Mucosa of stomach (tissue), 1 donor: ENCODE measurements around the gene SEMA3G.

ENCODE experiments used
- H3K27me3 ChIP-seq: one replicate; pipeline ENCODE4 v1.7.0; 2013; ENCODE audit warnings: mild to moderate bottlenecking, low read length; ENCODE audit not compliant: control insufficient read depth, insufficient read depth
- H3K36me3 ChIP-seq: one replicate; pipeline ENCODE4 v1.7.0; 2013; ENCODE audit warnings: low read length; ENCODE audit not compliant: control insufficient read depth, insufficient read depth
- H3K4me1 ChIP-seq: one replicate; pipeline ENCODE4 v1.7.0; 2013; ENCODE audit warnings: mild to moderate bottlenecking, low read length; ENCODE audit not compliant: control insufficient read depth, insufficient read depth
- H3K4me3 ChIP-seq: one replicate; pipeline ENCODE4 v1.7.0; 2013; ENCODE audit warnings: low read length
- H3K9ac ChIP-seq: one replicate; pipeline ENCODE4 v1.7.0; 2013; ENCODE audit warnings: mild to moderate bottlenecking, low read length, moderate library complexity
- H3K9me3 ChIP-seq: one replicate; pipeline ENCODE4 v1.7.0; 2013; ENCODE audit warnings: mild to moderate bottlenecking, low read length, moderate library complexity; ENCODE audit not compliant: control insufficient read depth
- donor health status: Pancreatic carcinoma.

SEMA3G gene

DNA sequence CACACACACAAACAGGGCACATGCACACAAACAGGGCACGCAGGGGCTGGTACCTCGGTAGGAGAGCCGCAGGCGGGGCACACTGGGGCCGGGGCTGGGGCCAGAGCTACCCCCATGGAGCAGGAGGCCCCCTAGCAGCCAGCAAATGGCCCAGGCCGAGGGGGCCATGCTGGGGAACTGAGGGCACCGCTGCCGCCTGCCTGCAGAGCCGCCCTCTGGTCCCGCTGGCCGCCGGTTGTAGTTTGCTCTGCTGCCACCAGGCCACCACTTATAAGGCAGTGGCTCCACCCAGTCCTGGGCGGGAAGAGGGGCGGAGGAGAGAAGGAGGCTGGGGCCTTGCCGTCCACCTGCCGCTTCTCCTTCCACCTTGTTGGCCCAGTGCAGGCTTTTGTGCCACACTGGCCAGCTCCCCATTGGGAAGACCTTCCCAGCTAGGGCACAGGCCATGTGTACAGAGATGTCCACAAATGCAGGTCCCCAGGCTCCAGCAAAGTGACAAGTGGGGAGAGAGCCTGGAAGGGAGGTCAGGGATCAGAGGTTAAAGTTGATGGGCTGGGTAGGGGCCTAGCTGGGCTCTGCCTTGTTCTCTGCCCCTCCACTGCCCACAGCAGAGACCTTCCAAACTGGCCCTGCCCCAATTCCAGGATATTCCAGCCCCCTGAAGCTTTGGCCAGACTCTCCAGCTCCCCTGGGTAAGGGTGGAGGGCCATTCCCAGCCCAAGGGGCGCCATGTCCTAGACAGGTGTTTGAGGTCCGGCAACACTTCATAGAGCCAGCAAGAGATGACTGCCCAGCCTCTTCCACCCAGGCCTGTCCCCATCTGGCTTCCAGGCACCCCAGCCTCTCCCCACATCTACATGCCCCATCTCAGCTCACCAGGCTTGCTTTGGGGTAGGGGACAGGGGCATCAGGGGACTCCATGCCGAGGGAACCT lies at the start of gene SEMA3G:
Gene SEMA3G (minus strand): TSS at position 244 of the 934 bp plus-strand sequence. CDS start 76 bp downstream, at position 168.
- Histone ChIP-seq H3K9me3 (no peaks in the 10 kb centered on the region), H3K9ac (no peak within 1 kb of the TSS), H3K4me3 (no peak within 1 kb of the TSS), H3K36me3 (no peaks in the 10 kb centered on the region), H3K27me3 (no peaks in the 10 kb centered on the region), H3K4me1 (peaks cover 23% of the 10 kb centered on the region)

- H3K4me1 ChIP-seq: no peaks in the 10 kb centered on the region
- H3K4me3 ChIP-seq: no peak overlapping the region
- no peaks in the 10 kb centered on the region for H3K27me3 ChIP-seq
- no peak overlapping the region for H3K9ac ChIP-seq
- H3K36me3 ChIP-seq: peaks cover 18% of the 10 kb centered on the region
- H3K9me3 ChIP-seq: no peaks in the 10 kb centered on the region
These were observed 49.5 kb upstream of the SEMA3G start for GRCh38 chr3:52494445-52494844.

- Histone ChIP-seq H3K4me1 (no peaks in the 10 kb centered on the region), H3K36me3 (peaks cover 18% of the 10 kb centered on the region), H3K9me3 (no peaks in the 10 kb centered on the region), H3K4me3 (no peak overlapping the region), H3K27me3 (no peaks in the 10 kb centered on the region), H3K9ac (no peak overlapping the region)
These were observed 48.5 kb upstream of the SEMA3G start for GRCh38 chr3:52493232-52494017.

DNA sequence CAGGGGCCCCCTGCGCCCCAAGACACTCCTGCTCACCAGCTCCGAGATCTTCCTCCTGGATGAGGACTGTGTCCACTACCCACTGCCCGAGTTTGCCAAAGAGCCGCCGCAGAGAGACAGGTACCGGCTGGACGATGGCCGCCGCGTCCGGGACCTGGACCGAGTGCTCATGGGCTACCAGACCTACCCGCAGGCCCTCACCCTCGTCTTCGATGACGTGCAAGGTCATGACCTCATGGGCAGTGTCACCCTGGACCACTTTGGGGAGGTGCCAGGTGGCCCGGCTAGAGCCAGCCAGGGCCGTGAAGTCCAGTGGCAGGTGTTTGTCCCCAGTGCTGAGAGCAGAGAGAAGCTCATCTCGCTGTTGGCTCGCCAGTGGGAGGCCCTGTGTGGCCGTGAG lies 47.2 kb upstream of the SEMA3G start:
- H3K4me3 ChIP-seq: no peak overlapping the region
- H3K9me3 ChIP-seq: no peaks in the 10 kb centered on the region
- peaks cover 18% of the 10 kb centered on the region for H3K36me3 ChIP-seq
- no peaks in the 10 kb centered on the region for H3K4me1 ChIP-seq
- no peaks in the 10 kb centered on the region for H3K27me3 ChIP-seq
- no peak overlapping the region for H3K9ac ChIP-seq

DNA sequence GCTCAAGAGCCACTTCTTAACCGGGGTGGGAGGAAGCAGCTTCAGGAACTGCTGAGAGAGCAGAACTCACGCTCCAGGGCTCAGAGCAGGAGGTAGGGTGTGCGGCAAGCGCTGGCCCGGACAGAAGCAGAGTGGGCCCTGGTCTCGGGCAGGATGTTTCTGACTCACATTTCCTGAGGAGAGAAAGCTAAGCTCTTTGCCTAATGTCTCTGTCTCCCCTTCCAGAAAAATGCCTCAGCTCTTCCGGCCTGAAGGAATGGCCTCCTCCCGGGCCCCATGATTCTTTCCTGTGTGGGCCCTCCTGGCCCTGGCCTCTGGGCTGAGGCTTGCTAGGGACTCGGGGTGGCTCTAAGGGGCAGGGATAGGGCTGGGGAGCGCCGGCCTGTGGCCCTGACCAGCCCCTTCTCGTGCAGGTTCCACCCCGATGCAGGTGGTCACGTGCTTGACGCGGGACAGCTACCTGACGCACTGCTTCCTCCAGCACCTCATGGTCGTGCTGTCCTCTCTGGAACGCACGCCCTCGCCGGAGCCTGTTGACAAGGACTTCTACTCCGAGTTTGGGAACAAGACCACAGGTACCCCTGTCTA lies 46.1 kb upstream of the SEMA3G start:
- no peaks in the 10 kb centered on the region for H3K9me3 ChIP-seq
- H3K36me3 ChIP-seq: peaks cover 18% of the 10 kb centered on the region

GRCh38 chr3:52490035-52490938 lies 45.4 kb upstream of the SEMA3G start:
- H3K4me3 ChIP-seq: no peak overlapping the region
- peaks cover 18% of the 10 kb centered on the region for H3K36me3 ChIP-seq
- H3K27me3 ChIP-seq: no peaks in the 10 kb centered on the region
- no peak overlapping the region for H3K9ac ChIP-seq
- H3K9me3 ChIP-seq: no peaks in the 10 kb centered on the region
- no peaks in the 10 kb centered on the region for H3K4me1 ChIP-seq

More for the DNA sequence above, 46.1 kb upstream of the SEMA3G start:
- Histone ChIP-seq H3K9ac (no peak overlapping the region), H3K4me3 (no peak overlapping the region), H3K27me3 (no peaks in the 10 kb centered on the region), H3K4me1 (no peaks in the 10 kb centered on the region)

DNA sequence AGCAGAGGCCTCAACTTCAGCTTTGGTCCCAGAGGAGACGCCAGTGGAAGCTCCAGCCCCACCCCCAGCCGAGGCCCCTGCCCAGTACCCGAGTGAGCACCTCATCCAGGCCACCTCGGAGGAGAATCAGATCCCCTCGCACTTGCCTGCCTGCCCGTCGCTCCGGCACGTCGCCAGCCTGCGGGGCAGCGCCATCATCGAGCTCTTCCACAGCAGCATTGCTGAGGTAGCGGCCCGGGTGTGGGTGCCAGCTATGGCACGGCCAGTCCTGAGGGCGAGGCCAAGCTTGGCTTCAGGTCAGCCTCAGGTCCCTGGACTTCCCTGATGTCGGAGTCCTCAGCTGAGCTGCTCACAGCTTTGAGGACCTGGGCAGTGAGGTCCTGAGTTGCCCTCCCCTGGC lies 44.5 kb upstream of the SEMA3G start:
- Histone ChIP-seq H3K4me1 (no peaks in the 10 kb centered on the region), H3K36me3 (peaks cover 18% of the 10 kb centered on the region), H3K4me3 (no peak overlapping the region), H3K27me3 (no peaks in the 10 kb centered on the region), H3K9me3 (no peaks in the 10 kb centered on the region), H3K9ac (no peak overlapping the region)

DNA sequence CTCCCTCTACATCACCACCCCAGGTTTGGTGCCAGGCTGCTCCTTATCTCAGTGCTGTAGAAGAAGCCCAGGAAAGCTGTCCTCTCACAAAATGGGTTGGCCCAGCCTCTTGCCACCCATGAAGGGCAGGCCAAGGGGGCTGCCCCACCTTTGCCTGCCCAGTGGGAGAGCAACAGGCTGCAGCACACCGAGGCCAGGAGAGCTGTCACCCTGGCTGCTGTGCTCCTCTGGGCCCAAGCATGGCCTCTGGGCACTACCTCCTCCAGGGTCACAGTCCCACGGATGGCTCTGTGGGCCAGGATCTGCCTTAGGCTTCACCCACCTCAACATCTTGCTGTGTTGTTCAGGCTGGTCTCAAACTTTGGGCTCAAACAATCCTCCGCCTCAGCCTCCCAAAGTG lies 43.8 kb upstream of the SEMA3G start:
- Histone ChIP-seq H3K9ac (no peak overlapping the region), H3K4me1 (no peaks in the 10 kb centered on the region), H3K4me3 (no peak overlapping the region), H3K27me3 (no peaks in the 10 kb centered on the region), H3K36me3 (peaks cover 18% of the 10 kb centered on the region), H3K9me3 (no peaks in the 10 kb centered on the region)

- Histone ChIP-seq H3K27me3 (no peaks in the 10 kb centered on the region), H3K9ac (no peak overlapping the region), H3K4me1 (no peaks in the 10 kb centered on the region), H3K9me3 (no peaks in the 10 kb centered on the region), H3K36me3 (peaks cover 18% of the 10 kb centered on the region), H3K4me3 (no peak overlapping the region)
These were observed 43.1 kb upstream of the SEMA3G start for GRCh38 chr3:52487788-52488691.

- peaks cover 18% of the 10 kb centered on the region for H3K36me3 ChIP-seq
- H3K27me3 ChIP-seq: no peaks in the 10 kb centered on the region
- H3K9me3 ChIP-seq: no peaks in the 10 kb centered on the region
- no peak overlapping the region for H3K9ac ChIP-seq
- H3K4me1 ChIP-seq: no peaks in the 10 kb centered on the region
- no peak overlapping the region for H3K4me3 ChIP-seq
These were observed 42.3 kb upstream of the SEMA3G start for GRCh38 chr3:52487050-52487787.
